WI38 (cell line): Measurements from ENCODE around the gene GGCX.

Source experiments
- H3K4me3 ChIP-seq: 2 replicates; pipeline ENCODE4 v1.5.1; 2011; ENCODE audit warnings: low read depth, mild to moderate bottlenecking, control low read depth, low read length
- CTCF ChIP-seq: IDR thresholded peaks from 2 replicates; pipeline ENCODE4 v1.5.1; 2012; ENCODE audit warnings: low read depth, mild to moderate bottlenecking, control low read depth, low read length

GGCX gene

GRCh38 chr2:85591563-85591962 is 30.3 kb upstream of the GGCX start:
- TF ChIP-seq CTCF, result no peak
- no peak overlapping the region for H3K4me3 ChIP-seq

- no peak for TF ChIP-seq CTCF
- H3K4me3 ChIP-seq, result no peak overlapping the region
Observed at GRCh38 chr2:85590950-85591349, 29.7 kb upstream of the GGCX start.

DNA sequence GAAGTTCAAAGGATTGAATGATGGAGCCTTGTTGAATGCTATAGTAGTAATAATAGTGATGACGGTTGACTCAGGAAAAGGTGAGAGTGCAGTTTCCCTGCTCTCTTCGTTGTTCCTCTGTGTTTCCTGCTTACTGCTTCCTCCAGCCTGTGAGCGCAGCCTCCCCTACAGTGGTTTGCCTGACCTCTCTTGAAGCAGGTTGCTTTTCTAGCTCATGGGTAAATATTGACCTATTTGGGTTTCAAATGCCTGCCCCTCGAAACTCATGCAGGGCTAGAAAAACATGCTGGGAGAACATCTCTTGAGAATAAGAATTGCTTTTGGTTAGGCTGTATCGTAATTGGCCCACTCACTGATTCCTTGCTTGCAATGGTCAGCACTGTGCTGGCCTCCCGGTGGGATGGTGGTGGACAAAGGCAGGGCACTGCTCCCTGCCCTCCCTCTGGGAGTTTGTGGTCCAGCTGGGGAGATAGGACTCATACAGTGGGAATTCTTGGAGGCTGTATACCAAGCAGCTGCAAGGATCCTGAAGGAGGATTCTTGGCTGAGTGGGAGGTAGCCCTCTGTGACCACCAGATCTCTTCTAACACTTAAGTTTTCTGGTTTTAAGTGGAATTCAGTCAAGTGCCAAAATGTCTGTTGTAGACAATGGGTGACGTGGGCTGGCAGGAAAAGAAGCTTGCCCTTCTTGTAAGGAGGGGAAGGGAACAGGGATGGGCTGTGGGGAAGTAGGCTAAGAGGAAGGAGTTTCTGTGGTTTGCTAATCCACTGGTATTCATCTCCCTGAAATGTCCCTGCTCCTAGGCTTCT is 28.9 kb upstream of the GGCX start:
- H3K4me3 ChIP-seq, result no peak overlapping the region
- no peak for TF ChIP-seq CTCF

DNA sequence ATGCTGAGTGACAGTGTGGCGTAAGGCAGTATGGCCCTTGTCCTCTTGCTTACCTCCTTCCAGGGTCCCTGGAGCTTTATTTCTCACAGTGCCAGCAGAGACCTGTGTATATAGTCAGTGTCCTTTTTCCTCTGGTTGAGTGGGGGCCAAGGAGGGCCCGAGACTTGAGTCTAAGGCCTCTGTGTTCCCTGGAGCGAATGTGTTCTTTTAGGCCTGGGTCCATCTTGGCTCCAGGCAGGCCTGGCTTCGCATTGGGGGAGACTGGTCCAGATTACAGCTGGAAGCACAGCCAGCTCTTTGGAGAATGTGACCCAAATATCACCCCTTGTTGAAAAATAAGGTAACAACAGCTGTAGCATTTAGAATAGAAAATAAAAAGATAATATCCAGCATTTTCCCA is 27.9 kb upstream of the GGCX start:
- H3K4me3 ChIP-seq, result no peak overlapping the region
- no peak for TF ChIP-seq CTCF

GRCh38 chr2:85588645-85589044 is 27.4 kb upstream of the GGCX start:
- TF ChIP-seq CTCF, result no peak
- H3K4me3 ChIP-seq, result no peak overlapping the region

GRCh38 chr2:85588236-85588635 is 26.9 kb upstream of the GGCX start:
- no peak overlapping the region for H3K4me3 ChIP-seq
- no peak for TF ChIP-seq CTCF

- H3K4me3 ChIP-seq, result no peak overlapping the region
Observed at GRCh38 chr2:85585781-85586105, 24.4 kb upstream of the GGCX start.

More at GRCh38 chr2:85585781-85586105, 24.4 kb upstream of the GGCX start:
- no peak for TF ChIP-seq CTCF
